GM12864 (cell line): ENCODE results near the gene CD69.

ENCODE experiments used
- DNase-seq: peaks from one replicate; pipeline ENCODE4 v3.0.0-alpha.2; 2011; ENCODE audit warnings: low read depth
- H3K4me3 ChIP-seq: 2 replicates; pipeline ENCODE4 v1.5.1; 2011; ENCODE audit warnings: mild to moderate bottlenecking, low read depth, low read length, control low read depth
- TF ChIP-seq, protein P1 (sequence below): IDR thresholded peaks from 2 replicates; pipeline ENCODE4 v1.5.1; 2011; ENCODE audit warnings: low read depth, mild to moderate bottlenecking, moderate library complexity, low read length, control low read depth, inconsistent platforms; ENCODE audit errors: missing control alignments

The CD69 gene

DNA sequence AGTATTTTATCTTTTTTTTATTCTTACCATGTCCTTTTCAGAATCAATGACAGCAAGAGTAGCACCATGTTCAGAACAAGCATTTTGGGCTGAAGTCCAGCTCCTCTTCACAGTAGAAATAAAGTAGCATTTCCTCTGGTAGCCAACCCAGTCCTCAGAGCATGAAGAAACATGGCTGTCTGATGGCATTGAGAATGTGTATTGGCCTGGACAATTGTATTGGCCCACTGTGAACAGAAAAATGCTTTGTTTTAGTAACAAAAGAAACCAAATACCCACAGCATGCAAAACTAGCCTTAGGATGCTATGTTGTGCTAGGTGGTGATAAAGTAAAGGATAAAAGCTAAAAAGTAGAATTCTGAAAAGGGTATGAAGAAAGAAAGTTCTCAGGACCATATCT is 5.7 kb downstream of the CD69 start:
- TF ChIP-seq, protein P1, sequence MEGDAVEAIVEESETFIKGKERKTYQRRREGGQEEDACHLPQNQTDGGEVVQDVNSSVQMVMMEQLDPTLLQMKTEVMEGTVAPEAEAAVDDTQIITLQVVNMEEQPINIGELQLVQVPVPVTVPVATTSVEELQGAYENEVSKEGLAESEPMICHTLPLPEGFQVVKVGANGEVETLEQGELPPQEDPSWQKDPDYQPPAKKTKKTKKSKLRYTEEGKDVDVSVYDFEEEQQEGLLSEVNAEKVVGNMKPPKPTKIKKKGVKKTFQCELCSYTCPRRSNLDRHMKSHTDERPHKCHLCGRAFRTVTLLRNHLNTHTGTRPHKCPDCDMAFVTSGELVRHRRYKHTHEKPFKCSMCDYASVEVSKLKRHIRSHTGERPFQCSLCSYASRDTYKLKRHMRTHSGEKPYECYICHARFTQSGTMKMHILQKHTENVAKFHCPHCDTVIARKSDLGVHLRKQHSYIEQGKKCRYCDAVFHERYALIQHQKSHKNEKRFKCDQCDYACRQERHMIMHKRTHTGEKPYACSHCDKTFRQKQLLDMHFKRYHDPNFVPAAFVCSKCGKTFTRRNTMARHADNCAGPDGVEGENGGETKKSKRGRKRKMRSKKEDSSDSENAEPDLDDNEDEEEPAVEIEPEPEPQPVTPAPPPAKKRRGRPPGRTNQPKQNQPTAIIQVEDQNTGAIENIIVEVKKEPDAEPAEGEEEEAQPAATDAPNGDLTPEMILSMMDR = no peak
- no peak for DNase-seq
- H3K4me3 ChIP-seq = no peak overlapping the region

DNA sequence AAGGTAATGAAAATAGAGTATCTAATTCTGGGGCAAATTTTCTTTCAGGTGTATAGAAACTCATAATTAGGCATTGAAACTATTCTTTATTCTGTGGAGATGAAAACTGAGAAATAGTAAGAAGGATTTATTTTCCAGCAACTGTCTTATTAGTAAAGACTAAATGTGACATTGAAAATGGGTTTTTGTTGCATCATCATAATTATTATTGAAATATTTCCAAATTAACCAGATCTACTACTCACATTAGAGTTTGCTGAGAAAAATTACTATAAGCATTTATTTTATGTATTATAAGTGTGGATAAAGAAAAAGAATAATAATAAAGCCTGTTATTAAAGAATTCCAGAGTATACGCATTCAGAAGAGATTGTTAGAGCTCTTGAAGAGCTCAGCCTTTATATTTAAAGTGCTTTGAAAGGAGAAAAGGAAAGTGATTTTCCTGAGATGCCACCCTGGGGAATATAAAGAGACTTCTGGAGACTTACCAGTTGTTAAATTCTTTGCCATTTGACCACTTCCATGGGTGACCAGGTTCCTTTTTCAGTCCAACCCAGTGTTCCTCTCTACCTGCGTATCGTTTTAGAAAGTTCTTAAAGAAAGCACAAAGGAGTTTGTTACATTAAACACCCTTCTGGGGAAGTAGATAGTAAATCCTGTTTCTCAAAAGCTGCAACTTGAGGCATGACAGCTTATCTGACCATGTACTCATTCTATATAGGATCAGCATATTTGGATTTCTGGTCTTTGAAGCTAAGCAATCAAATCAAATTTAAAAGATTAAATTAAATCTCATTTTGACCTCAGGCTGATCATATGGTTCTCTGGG is 6.4 kb downstream of the CD69 start:
- no peak for DNase-seq
- TF ChIP-seq, protein P1 = no peak
- H3K4me3 ChIP-seq = no peak overlapping the region

DNA sequence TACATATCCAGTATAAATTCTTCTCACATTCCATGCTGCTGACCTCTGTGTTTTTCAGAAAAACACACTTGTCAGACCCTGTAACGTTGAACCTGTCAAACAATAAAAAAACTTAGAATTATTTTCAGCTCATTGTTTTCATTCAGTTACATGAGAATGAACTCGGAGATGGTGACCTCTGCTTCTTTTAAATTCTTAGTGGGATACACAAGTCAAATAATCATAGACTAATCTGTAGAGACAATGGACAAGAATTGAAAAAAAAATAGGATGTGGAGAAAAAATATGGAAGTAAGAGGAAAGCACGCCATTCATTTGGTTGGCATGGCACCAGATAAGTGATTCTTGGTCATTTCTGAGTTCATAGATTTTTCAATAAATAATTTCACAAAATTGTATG is 7.2 kb downstream of the CD69 start:
- no peak for DNase-seq

DNA sequence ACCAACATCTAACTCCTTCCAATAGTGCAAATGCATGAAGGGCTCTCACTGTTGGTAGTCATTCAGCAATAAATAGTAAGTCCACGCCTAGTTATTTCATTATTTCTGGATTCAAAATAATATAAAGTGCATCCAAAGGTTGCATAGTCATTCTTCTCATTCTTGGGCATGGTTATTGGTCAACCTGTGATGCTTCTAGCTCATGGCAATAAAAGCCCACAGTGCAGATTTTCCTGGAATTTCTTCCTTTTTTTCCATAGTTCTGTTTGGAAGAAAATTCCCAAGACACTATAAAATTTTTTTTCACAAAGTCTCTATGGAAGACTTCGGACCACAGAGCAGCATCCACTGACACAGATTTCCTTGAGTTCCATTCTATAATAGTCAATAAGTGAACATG is 7.6 kb downstream of the CD69 start:
- no peak overlapping the region for H3K4me3 ChIP-seq
- TF ChIP-seq, protein P1 = no peak
- no peak for DNase-seq

More for the DNA sequence above, 7.2 kb downstream of the CD69 start:
- TF ChIP-seq, protein P1 = no peak
- no peak overlapping the region for H3K4me3 ChIP-seq

DNA sequence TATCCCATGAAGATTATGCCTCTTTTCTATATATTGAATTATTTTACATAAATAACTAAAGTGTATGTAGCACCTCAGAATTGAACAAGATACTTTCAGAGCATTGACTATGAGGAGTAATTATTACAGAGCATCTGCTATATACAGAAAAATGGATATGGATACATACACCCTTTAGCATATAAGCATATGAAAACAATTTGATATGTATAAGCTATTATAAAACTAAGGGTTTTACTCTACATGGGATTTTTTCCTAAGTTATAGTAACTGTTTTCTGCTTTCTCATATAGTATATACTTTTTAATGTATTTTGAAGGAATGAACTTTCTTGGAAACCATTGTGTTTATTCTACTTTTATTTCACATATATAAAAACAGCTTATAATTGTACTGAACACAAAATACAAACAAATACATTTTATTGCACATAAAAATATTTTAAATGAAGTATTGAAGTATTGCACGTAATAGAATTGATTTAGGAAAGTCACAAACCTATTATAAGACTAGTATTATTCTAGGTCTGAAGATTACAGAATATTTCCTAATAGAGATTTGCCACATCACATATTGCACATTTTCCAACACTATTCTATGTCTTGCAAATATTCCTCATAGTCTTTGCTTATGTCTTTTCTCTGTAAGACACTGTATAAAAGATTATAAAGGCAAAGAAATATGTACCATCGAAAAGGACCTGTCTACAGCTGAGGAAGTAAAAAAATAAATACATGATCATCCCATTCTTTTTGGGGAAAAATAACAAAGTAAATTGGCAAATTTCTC is 8.4 kb downstream of the CD69 start:
- no peak for DNase-seq
- TF ChIP-seq, protein P1 = no peak
- H3K4me3 ChIP-seq = no peak overlapping the region

DNA sequence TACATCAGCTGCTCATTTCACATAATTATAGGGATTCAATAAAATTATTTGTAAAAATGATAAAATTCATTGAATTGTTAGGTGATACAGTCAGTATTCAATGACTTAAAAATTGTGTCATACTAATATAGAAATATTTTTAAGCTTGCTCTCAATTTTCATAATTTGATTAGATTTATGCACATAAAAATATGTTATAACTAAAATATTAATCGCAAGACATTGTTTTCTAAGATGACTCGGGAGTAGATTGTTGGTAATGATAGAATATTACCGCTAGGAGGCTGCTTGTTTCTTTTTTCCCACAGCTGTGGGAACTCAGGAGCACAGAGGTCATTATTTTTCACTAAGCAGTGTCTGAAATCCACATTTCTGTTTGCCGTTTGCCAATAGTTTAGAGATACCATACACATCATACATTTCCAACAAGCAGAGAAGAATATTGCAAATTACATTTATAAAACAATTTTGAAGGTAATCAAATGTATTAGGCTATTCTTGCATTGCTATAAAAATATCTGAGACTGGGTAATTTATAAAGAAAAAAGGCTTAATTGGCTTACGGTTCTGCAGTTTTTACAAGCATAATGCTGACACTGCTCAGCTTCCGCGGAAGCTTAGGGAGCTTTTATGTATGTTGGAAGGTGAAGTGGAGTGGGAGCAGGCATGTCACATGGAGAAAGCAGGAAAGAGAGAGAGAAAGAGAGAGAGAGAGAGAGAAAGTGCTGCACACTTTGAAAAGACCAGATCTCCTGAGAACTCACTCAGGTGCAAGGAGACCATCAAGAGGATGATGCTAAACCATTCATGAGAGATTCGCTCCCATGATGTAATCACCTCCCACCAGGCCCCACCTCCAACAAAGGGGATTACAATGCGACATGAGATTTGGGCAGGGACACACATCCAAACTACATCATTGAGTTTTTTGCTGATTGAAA is 9.2 kb downstream of the CD69 start:
- no peak for DNase-seq
- TF ChIP-seq, protein P1 = peak; percentile 52
- H3K4me3 ChIP-seq = no peak overlapping the region
